HEK293T (cell line): ENCODE data around the gene PHC2.

Experiments used
- SP1 ChIP-seq: fragments of 450-650 bp; IDR thresholded peaks from 2 replicates; pipeline ENCODE4 v1.6.1; 2017
- TARDBP ChIP-seq: fragments of 450-650 bp; IDR thresholded peaks from 2 replicates; pipeline ENCODE4 v1.6.1; 2016
- ZNF384 ChIP-seq: fragments of 450-650 bp; IDR thresholded peaks from 2 replicates; pipeline ENCODE4 v1.6.1; 2016

DNA sequence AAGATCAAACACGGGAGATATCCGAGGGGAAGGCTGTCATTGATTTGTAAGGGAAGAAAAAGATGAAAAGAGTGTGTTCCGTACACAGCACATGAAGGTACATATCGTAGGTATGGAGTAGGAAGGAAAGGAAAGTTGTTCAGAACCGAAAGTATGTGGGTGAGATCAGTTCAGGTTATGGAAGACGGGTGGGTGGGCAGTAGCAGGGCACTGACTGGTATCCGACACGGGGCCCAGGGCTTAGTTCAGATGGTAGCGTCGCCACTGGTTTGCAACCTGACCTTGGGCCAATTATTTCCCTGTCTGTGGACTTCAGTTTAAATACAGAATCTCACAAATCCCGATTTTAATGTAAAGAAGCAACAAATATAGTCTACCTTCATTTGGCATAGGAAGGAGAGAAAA, 82.2 kb downstream of the PHC2 start:
- TF ChIP-seq ZNF384: no peak
- no peak for TF ChIP-seq SP1
- no peak for TF ChIP-seq TARDBP
